HG03108 (cell line): ENCODE measurements around the gene ZFP42.
"Not testable (repeated sequence)": the region's sequence is repeated elsewhere in the genome, so short reads cannot be mapped to it uniquely, and the experiment has no call there.

ENCODE experiments used
- ATAC-seq: cut with Tn5 transposase; IDR thresholded peaks from one replicate; pipeline ENCODE4 v1.9.1; 2021; ENCODE audit warnings: moderate library complexity; ENCODE audit not compliant: unreplicated experiment

The ZFP42 gene

GRCh38 chr4:188021548-188022249 lies 26.1 kb downstream of the ZFP42 start:
- no peak for ATAC-seq

GRCh38 chr4:188023682-188024081 lies 28.1 kb downstream of the ZFP42 start:
- no peak for ATAC-seq

GRCh38 chr4:188025476-188025875 lies 29.9 kb downstream of the ZFP42 start:
- ATAC-seq: no peak

GRCh38 chr4:188029114-188029513 lies 33.5 kb downstream of the ZFP42 start:
- ATAC-seq: no peak

GRCh38 chr4:188030401-188030800 lies 34.8 kb downstream of the ZFP42 start:
- no peak for ATAC-seq

GRCh38 chr4:188031751-188032150 lies 36.2 kb downstream of the ZFP42 start:
- no peak for ATAC-seq

- no peak for ATAC-seq
These were observed 36.6 kb downstream of the ZFP42 start for GRCh38 chr4:188032170-188032569.

GRCh38 chr4:188032583-188032982 lies 37.0 kb downstream of the ZFP42 start:
- no peak for ATAC-seq

- ATAC-seq: no peak
These were observed 41.6 kb downstream of the ZFP42 start for GRCh38 chr4:188037003-188037713.

GRCh38 chr4:188041721-188042120 lies 46.1 kb downstream of the ZFP42 start:
- no peak for ATAC-seq

- ATAC-seq: no peak
These were observed 46.6 kb downstream of the ZFP42 start for GRCh38 chr4:188042191-188042590.

- ATAC-seq: no peak
These were observed 47.6 kb downstream of the ZFP42 start for GRCh38 chr4:188043154-188043553.

GRCh38 chr4:188045461-188045860 lies 49.9 kb downstream of the ZFP42 start:
- ATAC-seq: not testable (repeated sequence)

- no peak for ATAC-seq
These were observed 51.1 kb downstream of the ZFP42 start for GRCh38 chr4:188046657-188047056.

- no peak for ATAC-seq
These were observed 57.7 kb downstream of the ZFP42 start for GRCh38 chr4:188053302-188053701.
